C4-2B (cell line): ENCODE measurements around the gene NOCT.

ENCODE experiments used
- CTCF ChIP-seq: fragments of 450-650 bp; conservative IDR thresholded peaks from 2 replicates; pipeline ENCODE4 v1.5.1; 2017; ENCODE audit warnings: mild to moderate bottlenecking
- ZFX ChIP-seq: fragments of 450-650 bp; IDR thresholded peaks from 2 replicates; pipeline ENCODE4 v1.6.1; 2017

GRCh38 chr4:139015948-139016471 is 429 bp downstream of the NOCT start:
- 0 out of 2 replicates have a peak, but pooled peaks have one; percentile 17 for TF ChIP-seq CTCF
- TF ChIP-seq ZFX, result peak; percentile 86
